Fibroblast of skin of right quadriceps (primary cell): ENCODE measurements around the gene GTPBP1.

Experiments
- DNase-seq: peaks from one replicate; pipeline ENCODE4 v3.0.0-alpha.2; 2013

Gene GTPBP1

DNA sequence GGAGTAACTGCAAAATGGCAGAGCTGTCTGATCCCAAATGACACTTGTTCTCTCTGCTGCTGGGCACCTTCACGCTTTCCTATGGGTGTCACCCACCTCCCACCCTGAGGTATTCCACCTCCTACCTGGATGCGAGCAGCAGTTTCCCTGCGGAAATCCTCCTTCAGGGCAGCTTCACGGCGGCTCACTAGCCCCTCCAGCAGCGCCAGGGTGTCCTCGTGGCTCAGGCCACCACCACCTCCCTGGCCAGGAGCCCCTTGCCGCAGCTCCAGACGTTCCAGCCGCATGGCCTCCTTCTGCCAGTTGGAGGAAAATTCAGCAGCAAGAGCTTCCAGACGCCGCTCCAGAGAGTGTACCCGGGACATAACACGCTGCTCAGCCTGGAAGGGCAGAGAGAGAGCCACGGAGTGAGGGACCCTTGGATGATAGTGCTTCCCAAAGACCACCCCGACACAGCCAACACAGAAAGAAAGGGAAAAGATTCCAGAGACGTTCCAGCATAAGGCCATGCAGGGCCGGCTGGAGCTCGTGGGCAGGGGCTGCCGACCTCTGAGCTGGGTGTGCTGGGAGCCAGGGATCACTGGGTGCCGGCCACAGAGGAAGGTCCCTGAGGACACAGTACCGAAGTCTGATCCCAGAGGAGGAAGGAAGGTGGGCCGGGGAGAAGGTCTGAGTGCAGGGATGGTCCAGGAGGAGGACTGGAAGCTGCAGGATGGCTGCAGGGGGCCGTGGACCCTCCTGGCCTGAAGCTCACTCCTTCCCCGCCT is 36.6 kb downstream of the GTPBP1 start:
- no peak for DNase-seq

DNA sequence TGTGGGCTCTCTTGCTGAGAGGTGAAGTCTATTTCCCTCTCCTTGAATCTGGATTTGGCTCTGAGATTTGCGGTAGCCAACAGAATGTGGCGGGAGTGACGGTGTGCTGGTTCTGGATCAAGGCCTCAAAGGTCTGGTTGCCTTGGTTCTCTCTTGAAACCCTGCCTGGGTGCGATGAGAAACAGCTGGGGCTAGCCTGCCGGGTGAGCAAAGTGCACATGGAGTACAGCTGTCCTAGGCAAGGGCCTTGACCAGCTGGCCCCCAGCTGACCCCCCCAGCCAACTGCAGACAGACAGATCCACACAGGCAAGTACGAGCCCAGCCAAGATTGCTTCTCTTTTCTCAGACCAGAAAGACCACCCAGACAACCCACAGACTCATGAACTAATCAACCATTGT is 39.2 kb downstream of the GTPBP1 start:
- DNase-seq = no peak

DNA sequence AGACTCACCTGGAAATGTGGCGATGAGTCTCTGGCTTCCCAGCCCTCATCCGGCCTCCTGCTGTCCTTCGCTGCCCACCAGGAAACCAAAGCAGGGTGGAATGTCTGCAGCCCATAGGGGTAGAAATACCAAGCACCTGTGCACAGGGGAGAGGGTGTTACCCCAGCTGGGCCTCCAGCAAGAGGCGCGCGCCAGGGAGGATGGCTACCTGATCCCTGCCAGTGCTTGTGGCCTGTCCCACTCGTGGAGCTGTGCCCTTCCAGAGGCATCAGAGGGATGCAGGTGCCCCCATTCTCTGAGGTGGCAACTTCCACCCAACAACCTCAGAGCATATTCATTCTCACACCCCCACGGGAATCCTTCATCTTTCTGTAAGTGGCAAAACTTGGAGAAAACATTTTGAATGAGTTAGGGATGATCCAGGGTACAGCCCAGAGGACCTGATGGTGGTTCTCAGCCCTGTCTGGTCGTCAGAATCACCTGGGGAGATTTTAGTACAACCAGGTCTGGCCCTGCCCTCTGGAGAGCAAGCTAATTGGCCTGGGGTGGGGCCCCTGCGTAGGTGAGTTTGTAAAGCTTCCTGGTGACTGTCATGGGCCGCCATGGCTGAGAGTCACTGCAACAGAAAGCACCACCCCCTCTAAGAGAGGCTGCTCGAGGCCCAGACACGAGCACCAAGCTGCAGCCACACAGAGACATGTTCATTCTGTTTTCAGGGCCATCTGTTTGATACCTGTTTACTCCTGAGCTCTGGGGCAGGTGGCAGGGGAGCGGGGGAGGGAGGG is 40.1 kb downstream of the GTPBP1 start:
- no peak for DNase-seq

DNA sequence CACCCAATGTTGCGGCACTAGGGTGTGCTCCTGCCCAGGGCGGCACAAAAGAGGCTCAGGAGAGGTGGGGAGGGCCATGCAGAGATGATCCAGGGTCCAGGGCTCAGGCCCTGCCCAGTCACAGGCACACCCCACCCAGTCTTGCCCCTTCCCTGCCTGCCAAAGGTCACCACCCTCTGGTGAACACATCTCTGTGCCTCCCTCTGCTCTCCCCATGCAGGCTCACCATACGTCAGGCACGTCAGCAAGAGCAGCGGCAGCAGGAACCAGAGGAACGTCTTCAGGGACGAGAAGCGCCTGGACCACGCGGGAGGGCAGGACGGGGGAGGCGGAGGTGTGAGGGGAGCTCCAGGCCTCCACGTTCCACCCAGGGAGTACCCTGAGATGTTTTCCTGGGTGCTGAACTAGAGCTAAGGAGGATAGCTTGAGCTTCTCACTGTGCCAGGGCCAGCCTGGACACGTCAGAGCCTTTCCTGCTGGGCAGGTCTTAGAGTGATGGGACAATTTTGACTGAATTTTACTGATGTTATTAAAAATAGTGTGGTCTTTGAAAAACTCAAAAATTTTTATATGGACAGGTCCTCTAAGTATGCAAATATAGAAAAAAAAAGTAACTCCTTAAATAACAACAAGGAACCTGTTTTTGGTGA is 42.9 kb downstream of the GTPBP1 start:
- no peak for DNase-seq

DNA sequence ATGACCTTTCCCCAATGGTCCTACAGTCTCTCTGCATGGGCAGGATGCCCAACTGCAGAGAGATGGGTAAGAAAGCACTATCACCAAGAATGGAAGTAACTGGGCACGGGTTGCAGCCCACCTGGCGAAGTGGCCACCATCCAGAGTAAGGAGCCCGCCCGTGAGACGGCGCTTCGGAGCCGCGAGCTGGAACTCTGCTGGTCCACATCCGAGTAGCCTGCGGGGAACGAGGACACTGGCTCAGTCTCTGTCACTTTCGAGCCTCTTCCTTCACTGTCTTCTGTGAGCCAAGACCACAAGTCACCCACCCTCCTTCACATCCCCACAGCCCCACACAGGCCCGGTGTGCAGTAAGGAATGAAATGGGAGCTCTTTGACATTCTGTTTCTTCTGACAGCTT is 44.4 kb downstream of the GTPBP1 start:
- DNase-seq = no peak

DNA sequence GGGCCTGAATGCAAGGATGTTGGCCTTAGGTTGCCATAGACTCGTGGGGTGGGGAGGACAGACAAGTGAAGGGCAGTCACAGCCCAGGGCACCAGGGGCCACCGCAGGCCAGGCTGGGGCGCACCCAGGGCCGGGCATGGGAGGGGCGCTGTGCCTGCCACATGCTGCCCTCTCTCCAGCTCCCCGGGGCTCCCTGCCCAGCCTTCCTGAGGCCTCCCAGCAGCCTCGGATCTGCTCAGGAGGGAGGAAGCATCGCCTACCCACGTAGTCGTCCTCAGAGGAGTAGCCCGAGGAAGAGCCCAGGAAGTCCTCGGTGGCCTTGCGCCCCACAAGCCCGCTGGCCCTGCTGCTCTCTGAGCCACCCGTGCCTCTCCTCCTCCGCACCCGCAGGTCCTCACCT is 44.9 kb downstream of the GTPBP1 start:
- no peak for DNase-seq

DNA sequence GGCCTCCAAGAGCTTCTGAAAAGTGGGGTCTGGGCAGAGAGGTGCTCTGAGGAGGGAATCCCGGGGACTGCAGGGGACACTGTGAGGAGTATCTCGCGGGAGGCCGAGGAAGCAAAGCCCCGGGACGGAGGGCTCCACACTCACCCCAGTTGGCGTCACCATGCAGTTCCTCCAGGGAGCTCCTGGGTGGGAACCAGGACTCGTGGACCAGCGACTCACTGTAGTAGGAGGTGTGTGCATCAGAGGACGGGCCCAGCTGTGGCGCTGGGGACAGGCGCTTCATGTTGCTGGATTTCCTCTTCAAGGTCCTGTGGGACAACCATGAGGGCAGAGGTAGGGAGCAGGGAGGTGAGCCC is 45.3 kb downstream of the GTPBP1 start:
- DNase-seq = no peak

DNA sequence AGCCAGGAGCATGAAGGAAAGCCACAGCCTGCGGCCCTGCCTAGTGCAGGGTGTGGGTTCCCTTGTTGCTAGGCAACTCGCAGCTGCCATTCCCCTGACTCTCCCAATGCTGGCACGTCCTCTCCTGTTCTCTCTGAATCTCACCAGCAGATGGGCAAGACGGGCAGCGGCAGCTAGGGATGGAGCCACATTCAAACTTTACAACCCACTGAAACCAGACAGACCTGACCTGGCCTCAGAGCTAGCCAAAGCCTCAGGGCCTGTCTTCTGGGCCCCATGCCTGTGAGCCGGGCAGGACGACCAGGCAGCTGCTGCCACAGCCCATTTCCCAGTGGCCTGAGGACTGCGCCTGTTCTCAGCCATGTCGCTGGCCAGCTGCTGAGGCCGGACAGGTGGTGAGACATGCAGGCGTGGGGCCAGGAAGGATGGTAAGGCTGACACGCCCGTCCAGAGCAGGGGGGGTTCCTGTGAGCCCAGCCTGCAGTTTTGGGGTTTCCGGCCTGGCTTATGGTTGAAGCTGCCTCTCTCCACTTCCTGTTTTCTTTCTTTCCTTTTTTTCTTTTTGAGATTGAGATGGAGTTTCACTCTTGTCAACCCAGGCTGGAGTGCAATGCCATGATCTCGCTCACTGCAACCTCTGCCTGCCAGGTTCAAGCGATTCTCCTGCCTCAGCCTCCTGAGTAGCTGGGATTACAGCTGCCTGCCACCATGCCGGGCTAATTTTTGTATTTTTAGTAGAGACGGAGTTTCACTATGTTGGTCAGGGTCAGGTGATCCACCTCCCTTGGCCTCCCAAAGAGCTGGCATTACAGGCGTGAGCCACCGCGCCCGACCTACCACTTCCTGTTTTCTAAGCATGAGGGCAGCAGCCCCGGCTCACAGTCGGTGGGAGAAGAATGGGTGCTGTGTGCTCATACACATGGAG is 45.9 kb downstream of the GTPBP1 start:
- DNase-seq = no peak

DNA sequence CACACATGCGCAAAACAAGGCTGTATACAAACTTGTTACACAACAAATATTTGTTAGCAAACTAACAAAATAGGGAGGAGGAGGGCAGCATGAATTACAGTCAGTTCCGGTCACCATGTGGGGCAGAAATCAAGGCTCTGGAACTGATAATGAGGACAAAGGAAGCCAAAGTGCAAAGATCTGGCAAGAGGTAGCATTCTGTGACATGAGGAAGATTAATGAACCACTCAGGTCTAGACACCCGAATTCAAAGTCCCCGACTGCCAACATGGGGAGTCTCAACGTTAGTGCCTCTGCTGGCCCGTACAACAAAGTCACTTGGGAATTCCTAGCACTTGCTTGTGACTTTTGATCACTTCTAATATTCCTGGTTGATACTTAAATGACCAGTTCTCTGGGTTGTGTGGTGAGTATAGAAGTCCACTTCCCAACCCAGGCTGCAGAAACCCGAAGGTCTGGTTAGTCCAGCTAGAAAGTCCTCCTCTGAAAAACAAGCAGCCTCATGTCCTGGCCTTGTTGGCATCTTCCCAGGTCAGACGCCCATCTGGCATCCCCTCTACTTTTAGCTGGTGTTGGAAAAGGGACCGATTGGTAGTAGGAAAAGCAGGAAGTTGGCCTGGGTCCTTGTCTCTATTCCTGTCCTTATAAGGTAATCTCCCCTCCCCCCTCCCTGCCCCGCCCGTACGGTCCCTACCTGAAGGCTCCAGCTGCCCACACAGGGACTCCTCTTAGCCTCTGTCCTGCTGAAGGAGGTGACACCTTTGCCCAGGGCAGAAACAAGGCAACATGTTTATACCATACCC is 48.4 kb downstream of the GTPBP1 start:
- peak; percentile 54 for DNase-seq

DNA sequence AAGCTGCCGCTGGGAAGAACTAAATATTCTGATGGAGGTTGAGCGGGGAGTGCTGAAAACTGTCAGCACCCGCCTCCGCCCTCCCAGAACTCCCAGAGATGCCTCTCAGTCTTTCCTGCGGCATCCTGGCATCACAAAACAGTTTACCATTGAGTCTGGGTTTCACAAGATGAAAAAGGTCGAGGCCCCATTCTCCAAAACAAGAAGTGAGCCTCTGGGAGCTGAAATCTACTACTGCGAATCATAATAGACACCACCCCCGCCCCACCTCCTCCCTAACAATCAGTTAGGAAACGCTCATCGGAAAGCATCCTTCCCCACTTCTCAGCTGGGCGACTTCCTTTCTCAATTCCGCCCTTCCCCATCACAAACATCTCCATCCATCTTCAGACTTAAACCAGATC is 49.0 kb downstream of the GTPBP1 start:
- peak; percentile 39 for DNase-seq

DNA sequence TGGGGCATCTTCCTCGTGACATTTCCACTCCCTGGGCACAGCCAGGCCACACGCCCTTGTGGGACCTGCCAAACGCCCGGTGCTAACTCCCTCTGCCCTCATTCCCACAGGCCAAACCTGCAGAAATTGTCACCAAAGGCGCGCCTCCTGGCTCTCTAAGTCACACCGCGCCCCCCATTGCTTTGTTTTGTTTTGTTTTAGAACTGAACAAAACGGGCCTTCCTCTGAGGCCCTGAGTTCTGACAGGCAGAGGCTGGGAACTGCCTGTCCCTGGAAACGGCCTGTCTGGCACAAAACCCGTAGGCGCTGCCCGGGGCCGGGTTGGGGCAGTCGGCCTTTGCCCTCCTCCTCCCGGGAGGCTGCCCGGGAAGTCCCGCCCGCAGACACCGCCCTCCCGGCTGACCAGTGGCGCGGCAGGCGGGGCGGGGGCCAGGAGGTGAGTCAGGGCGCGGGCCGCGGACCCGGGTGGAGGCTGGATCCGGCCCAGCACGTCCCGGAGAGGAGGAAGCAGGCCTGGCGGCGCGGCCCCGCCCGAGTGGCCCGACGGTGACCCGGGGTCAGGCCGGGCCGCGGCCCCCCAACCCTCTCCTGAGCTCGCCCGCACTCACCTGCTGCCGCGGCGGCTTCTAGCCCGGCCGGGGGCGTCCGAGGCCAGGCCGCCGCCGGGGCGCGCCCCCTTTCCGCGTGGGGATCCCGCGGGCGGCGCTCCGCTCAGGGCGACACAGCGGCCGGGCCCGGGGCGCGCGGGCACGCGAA is 49.6 kb downstream of the GTPBP1 start:
- DNase-seq = peak; percentile 32

DNA sequence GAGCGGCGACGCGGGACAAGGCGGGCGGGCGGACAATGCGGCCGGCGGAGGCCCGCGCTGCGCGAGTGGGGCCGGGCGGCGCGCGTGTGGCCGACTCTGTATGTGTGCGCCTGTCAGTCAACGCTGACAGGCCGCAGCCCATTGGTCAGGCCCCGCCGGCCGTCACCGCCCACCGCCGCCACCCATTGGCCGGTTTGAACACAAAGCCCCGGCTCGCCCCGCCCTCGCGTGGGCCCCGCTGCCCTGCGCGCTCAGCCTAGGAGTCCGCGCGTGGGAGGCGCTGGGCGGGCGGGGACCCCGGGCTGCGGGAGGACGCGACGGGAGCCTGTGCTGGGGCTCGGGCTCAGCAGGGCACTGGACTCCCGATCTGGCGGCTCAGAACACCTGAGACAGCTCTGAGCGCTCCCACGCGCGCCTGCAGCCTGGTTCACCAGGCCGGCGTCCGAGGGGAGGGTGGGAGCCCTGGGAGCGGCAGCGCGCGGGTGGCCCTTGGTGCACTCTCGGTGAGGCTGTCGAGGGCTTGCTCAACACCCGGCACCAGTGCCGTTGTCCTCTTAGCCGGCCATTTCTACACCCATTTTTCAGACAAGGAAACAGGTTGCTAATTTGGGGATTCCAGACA is 50.3 kb downstream of the GTPBP1 start, which contains the start of gene SUN2:
TSS of gene SUN2 (minus strand) at position 88 of the 622 bp plus-strand sequence. CDS start 3,370 bp downstream, outside the sequence.
- peak; percentile 79 for DNase-seq

DNA sequence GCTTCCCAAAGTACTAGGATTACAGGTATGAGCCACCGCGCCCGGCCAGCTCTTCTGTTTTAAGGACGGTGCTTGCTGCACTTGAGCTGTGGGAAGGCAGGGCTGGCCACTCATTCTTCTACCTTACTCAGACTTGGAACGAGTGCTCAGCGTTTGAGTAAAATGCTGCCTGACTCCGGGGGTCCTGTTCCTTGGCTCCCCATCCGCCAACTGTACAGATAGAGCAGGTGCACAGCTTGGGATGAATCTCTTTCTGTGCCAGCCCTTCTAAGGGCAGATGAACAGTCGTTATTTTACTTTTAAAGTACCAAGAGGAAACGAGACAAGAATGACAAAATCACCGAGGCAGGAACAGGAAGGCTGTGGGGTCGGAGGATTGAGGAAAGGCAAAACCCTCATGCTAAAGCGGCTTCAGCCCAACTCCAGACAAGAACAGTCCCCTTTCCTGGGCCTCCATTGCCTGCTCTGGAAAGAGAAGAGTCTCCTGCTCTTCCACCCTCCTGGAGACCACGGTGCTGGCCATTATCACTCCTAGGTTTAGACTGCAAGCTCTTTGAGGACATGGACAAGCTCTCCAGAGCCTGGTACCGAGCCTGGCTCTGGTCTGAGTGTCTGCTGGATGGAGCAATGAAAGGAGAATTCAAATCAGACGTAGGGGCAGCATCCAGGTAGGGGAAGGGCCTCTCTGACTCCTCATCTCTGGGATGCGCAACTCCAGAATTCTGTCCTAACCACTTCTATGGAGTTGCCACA is 51.1 kb downstream of the GTPBP1 start:
- DNase-seq = no peak

DNA sequence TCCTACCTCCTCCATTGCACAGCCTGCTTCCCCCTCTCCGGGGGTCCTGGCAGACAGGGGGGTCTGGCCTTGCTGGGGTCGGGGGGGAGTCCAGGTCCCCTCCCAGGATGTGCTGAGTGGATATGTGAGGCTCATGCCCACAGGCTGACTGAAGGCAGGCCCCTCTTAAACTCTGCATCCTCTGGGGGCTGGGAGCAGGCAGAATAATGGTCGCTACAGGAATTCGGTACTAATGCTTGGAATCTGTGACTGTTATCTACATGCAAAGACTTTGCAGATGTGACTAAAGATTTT is 51.7 kb downstream of the GTPBP1 start:
- DNase-seq = no peak

DNA sequence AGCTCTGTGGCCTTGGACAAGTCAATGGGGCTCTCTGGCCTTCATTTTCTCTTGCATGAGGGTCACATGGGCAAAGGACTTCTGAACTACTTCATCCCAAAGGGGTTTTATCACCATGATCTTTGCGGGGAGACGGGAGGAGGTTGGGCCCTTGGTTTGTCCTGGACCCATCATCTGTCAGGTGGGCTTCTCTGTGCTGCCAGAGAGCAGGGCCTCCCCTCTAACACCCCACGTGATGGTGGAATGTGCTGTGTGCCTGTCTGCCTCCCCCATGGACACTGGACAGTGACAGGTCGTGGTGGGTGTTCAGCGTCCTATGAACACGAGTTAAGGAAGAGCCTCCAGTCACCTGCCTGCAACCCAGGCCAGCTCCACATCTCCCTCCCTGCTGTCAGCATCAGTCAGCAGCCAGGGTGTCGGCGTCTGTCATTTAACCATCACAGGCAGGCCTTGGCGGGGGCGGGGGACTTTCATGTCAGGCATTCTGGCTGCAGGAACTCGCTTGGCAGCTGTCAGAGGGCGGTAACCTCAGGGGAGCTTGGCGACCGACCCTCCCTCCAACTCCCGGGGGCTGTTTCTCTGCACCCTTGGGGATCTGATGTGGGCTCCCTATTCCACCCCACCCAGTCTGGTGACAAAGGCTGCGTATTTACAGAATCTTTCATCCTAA is 52.7 kb downstream of the GTPBP1 start:
- DNase-seq = no peak

DNA sequence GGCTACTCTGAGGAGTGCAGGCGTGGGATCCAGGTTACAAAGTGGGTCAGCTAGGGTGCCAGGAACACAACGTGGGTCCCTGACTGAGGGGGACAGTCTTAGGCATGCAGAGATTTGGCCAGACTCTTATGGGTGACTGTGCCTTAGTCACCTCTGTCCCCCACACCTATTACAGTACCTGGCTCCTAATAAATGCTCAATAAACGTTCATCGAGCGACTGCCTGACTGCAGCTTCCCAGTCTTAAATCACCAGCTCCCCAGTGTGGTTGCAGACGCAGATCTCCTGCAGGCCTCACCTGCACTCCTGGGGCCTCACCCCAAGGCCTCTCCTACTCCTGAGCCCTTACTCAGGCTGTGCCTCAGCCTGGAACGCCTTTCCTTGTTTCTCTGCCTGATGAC is 53.3 kb downstream of the GTPBP1 start:
- no peak for DNase-seq

DNA sequence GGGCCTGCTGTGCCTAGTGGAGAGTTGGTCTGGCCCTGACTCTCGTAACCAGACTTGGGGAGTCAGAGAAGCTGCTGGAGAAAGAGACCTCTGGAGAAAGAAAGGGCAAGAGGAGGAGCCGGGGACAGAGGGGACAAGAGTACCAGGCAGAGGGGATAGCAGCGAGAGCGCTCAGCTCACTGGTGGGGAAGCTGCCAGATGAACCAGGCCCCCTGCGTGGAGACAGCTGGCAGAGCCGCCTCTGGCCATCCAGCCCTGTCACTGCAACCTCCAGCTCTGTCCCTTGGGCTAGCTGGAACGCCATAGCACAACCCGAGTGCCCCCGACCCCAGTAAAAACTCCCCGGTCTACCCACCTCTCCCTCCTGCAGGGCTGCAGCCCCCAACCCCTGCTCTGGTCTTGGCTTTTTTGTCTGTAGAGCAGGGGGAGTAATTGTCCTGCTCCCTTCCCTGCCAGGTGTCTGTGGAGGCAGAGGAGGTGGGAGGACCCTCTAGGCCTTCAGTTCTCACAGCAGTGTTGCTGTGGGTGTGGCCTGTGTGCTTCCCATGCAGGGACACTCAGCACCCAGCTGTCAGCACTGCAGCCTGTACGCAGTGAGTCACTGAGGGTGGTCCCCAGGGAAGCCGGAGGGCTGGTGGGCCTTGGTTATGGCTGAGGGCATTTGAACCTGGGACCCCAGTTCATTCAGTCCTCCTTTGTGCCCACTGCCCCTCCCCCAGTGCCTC is 54.9 kb downstream of the GTPBP1 start:
- peak; percentile 31 for DNase-seq
